NCI-H524 treated with DMSO at 0.1 percent for 48 hours (cell line): Measurements from ENCODE around the gene FGF18.
"Not testable (repeated sequence)": the region's sequence is repeated elsewhere in the genome, so short reads cannot be mapped to it uniquely, and the experiment has no call there.

Source experiments
- DNase-seq: peaks from one replicate; lab custom pipeline; 2025; lab: John Stamatoyannopoulos, UW

Gene FGF18

GRCh38 chr5:171418982-171419687, at the start of gene FGF18:
Gene FGF18, plus strand, starts transcription at chr5:171419647. Its CDS starts 553 bp downstream, at chr5:171420200.
- DNase-seq, result no peak

GRCh38 chr5:171369898-171370297, 49.5 kb upstream of the FGF18 start:
- DNase-seq, result no peak

GRCh38 chr5:171370881-171371280, 48.6 kb upstream of the FGF18 start:
- DNase-seq, result not testable (repeated sequence)

GRCh38 chr5:171371326-171371725, 48.1 kb upstream of the FGF18 start:
- no peak for DNase-seq

GRCh38 chr5:171379961-171380360, 39.5 kb upstream of the FGF18 start:
- no peak for DNase-seq

GRCh38 chr5:171384416-171384815, 35.0 kb upstream of the FGF18 start:
- DNase-seq, result not testable (repeated sequence)

GRCh38 chr5:171384999-171385398, 34.4 kb upstream of the FGF18 start:
- DNase-seq, result not testable (repeated sequence)

GRCh38 chr5:171386006-171386671, 33.3 kb upstream of the FGF18 start:
- no peak for DNase-seq

GRCh38 chr5:171386861-171387344, 32.5 kb upstream of the FGF18 start:
- no peak for DNase-seq

- peak; percentile 89 for DNase-seq
Observed at GRCh38 chr5:171387345-171387969, 32.0 kb upstream of the FGF18 start, which contains the start of gene NPM1. Gene NPM1, plus strand, starts transcription at chr5:171387849. Its CDS starts 100 bp downstream, at chr5:171387949.

GRCh38 chr5:171387970-171388815, 31.3 kb upstream of the FGF18 start:
- DNase-seq, result no peak

GRCh38 chr5:171388816-171389168, 30.7 kb upstream of the FGF18 start:
- DNase-seq, result no peak

GRCh38 chr5:171390883-171391677, 28.4 kb upstream of the FGF18 start:
- DNase-seq, result no peak

GRCh38 chr5:171391996-171392577, 27.4 kb upstream of the FGF18 start:
- no peak for DNase-seq

GRCh38 chr5:171392585-171393159, 26.8 kb upstream of the FGF18 start:
- DNase-seq, result no peak

- DNase-seq, result no peak
Observed at GRCh38 chr5:171395042-171395441, 24.4 kb upstream of the FGF18 start.

- DNase-seq, result not testable (repeated sequence)
Observed at GRCh38 chr5:171396583-171396982, 22.9 kb upstream of the FGF18 start.

- no peak for DNase-seq
Observed at GRCh38 chr5:171397190-171397589, 22.3 kb upstream of the FGF18 start.

GRCh38 chr5:171397599-171397998, 21.8 kb upstream of the FGF18 start:
- no peak for DNase-seq

GRCh38 chr5:171398660-171399059, 20.8 kb upstream of the FGF18 start:
- DNase-seq, result not testable (repeated sequence)
